GM18909 (cell line): ENCODE measurements around the gene KARS1.
A peak's percentile ranks its signal among the peaks of the same experiment; 100 is the strongest.
"Not testable (repeated sequence)": the region's sequence is repeated elsewhere in the genome, so short reads cannot be mapped to it uniquely, and the experiment has no call there.

Experiments used
- ATAC-seq: cut with Tn5 transposase; IDR thresholded peaks from one replicate; pipeline ENCODE4 v1.9.1; 2021; ENCODE audit warnings: mild to moderate bottlenecking; ENCODE audit not compliant: unreplicated experiment, poor library complexity

The KARS1 gene

GRCh38 chr16:75627851-75628250 lies 19.6 kb downstream of the KARS1 start:
- no peak for ATAC-seq

- no peak for ATAC-seq
Observed at GRCh38 chr16:75626806-75627205, 20.7 kb downstream of the KARS1 start.

DNA sequence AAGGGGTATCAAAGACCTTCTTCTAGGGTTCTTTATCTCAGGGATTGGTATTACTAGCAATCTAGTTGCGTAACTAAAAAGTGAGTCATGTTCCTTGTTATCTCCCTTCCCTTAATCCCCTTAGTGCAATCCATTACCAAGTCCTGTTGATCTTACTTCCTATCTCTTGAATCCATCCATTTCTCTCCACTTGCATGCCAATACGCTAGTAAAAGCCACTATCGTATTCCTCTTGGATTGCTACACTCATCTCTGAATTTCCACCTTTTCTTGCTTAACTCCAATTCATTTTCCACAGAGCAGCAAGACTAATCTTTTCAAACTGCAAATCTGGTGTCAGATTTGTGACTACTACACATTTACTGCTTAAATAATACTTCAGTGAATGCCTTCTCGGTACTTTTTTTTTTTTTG lies 22.5 kb downstream of the KARS1 start:
- no peak for ATAC-seq

DNA sequence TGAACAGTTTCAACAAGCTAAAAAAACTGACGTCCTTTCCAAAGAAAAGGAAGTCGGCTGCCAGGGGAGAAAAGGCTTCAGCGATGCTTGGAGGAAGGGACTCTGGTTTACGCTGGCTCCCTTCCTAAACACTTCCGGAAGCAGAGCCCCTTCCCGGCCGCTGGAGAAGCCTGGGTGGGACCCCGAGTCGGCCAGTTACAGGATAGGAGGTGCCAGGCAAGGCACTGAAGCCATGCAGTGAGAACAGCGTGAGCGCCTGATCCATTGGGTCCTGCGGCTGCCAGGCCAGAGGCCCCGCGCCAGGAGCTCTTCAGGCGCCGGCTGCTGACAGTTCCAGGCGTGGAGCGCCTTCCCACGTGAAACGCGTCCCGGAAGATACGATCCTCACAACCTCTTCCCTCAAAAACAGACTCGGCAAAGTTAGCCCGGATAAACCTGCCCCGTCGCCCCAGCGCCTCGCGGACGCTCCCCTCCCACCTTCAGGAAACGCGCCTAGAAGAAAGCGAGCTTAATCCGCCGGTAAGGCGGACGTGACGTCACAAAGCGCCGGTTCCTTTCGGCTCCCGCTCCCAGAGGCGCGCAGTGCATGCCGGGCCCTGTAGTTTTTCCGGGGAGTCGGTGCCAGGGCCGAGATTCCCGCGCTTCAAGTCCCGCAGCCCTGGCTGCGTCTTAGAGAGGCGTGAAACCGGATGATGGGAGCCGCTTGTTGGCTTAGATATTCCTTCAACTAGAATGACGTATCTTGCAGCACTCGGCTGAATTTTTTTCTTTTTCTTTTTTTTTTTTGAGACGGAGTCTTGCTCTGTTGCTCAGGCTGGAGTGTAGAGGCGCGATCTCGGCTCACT lies 24.5 kb downstream of the KARS1 start, which contains the start of gene ADAT1:
TSS of gene ADAT1 (minus strand) at position 521 of the 845 bp plus-strand sequence. CDS start 2,482 bp downstream, outside the sequence.
- peak; percentile 97 for ATAC-seq

GRCh38 chr16:75621170-75621477 lies 26.3 kb downstream of the KARS1 start:
- ATAC-seq: no peak

DNA sequence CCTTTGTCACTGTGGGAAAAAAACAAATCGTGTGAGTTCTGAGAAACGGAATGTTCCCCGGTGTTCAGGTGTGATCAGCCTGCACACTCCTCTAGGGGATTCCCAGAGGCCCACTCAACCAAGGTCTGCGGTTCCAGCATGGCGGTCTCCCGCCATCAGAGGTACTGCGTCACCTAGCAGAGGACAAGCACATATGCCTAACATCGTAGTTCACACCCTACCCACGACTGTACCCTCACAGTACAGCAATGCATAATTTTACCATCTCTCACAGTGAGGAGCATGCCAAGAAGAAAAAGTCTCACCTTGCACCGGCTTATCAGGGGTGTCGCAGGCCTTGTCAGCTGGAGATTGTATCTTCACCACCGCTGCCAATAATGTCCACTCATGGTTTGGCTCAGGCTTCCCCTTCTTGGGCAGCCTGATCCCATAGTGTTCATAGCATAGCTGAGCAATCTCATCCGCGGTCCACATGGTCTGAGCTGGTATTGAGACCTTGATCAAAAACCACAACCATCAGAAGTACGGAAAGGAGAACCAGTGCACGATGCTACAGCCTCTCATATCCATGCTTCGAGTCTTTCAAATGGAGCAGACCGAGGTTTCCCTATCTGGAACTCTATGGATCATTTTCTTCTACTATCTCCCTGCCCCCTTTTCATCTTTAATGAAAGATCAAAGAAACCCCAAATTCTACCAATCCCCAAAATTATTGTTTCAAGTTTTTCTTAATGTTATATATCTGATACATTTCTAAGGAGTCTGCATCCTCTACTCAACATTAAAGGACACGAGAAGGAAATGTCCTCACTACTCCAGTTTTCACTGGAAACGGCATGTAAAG lies 26.9 kb downstream of the KARS1 start:
- no peak for ATAC-seq

DNA sequence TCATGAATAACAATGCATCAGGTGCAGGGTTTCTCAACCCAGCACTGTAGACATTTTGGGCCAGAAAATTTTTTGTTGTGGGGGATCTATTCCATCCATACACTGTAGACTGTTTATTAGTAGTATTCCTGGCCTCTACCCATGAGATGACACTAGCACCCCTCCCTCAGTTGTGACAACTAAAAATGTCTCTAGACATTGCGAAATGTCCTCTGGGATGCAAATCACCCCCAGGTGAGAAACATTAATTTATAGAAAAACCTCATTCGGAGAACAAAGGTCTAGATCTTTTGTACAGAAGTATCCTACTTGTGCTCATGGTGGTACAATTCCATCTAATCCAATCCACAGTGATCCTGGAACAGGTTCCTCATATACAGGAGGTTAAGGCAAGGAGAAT lies 28.7 kb downstream of the KARS1 start:
- no peak for ATAC-seq

GRCh38 chr16:75617121-75617520 lies 30.3 kb downstream of the KARS1 start:
- ATAC-seq: no peak

DNA sequence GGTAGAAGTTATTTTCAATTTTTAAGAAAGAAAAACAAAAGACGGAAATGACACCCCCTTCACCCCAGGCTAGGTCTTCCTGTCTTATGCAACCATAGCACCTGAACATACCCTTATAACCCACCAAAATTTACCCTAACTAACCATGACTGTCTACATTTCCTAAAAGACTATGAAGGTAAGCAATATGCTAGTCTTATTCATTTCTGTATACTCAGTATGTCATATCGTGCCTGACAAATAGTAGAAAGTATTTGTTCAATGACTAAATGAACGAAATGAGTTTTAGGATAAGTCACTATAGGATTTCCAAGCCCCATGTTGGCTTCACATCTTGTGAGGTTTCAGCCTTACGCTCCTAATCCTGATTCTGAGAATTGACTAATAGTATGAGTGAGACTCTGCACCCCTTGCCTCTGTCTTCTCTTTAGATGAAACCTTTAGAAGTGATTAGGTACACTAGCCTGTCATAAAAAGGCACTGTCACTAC lies 30.9 kb downstream of the KARS1 start:
- no peak for ATAC-seq

GRCh38 chr16:75615619-75616018 lies 31.8 kb downstream of the KARS1 start:
- ATAC-seq: no peak

DNA sequence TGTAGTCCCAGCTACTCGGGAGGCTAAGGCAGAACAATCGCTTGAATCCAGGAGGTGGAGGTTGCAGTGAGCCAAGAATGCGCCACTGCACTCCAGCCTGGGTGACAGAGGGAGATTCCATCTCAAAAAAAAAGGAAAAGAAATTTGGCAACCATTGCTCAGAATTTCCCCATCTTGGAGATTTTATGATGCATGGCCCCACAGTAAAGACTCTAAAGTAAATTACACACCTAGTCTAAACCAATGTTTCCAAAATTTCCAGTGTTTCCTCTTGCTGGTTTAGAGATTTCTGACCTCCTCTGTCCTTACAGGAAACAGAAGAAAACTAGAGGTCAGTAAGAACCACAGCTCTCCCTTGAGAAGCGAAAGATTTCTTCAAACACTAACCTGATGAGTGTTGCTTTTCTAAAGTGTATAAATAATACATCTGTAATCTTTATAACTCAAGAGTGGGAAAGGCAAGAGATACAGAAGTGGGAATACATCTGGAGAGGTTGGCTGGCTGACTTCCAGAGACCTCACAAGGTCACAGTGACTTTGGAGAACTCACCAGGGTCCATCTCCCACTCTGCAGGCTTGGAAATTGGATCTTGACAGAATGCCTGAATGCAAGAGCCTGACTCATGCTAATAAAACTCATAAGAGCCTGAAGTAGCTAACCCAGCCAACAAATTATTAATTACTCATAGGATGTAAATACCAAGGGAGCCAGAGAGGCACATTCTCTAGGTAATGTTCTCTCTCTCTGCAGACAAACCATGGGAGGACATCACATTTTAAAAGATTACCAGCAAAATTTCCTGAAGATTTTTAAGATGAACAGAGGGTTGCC lies 33.2 kb downstream of the KARS1 start:
- ATAC-seq: no peak

- no peak for ATAC-seq
Observed at GRCh38 chr16:75606507-75606906, 41.0 kb downstream of the KARS1 start.

- ATAC-seq: no peak
Observed at GRCh38 chr16:75603241-75603640, 44.2 kb downstream of the KARS1 start.

- ATAC-seq: no peak
Observed at GRCh38 chr16:75599452-75600277, 47.8 kb downstream of the KARS1 start.

- no peak for ATAC-seq
Observed at GRCh38 chr16:75593825-75594820, 53.3 kb downstream of the KARS1 start.

DNA sequence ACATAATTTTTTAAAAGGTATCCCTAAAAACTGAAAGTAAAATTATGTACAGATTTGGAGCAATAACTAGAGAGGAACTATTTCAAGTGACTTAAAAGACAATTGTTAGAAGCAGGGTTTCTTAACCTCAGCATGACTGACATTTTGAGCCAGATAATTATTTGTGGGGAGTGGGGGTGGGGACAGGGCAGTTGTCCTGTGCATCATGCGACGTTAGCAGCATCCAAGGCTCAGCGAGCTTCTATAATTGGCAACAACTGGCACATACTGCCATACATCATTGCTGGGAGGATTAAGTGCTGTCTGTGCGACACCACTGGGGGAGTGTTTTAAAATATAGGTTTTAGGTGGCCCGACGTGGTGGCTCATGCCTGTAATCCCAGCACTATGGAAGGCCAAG lies 54.2 kb downstream of the KARS1 start:
- ATAC-seq: no peak

DNA sequence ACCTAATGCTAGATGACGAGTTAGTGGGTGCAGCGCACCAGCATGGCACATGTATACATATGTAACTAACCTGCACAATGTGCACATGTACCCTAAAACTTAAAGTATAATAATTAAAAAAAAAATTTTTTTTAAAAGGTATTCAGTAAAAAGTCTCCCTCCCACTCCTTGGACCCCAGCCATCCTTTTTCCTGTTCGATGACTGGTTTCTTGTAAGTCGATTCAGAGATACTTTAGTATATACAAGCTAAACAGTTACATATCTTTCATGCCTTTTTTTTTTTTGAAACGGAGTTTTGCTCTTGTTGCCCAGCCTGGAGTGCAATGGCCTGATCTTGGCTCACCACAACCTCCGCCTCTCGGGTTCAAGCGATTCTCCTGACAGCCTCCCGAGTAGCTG lies 55.5 kb downstream of the KARS1 start:
- ATAC-seq: not testable (repeated sequence)
